Hepatocyte (in vitro differentiated cells): ENCODE data around the gene RBM14.

Experiments
- EZH2 ChIP-seq: fragments of 200-600 bp; sonication (generic); IDR thresholded peaks from 2 replicates; pipeline ENCODE4 v1.6.1; 2016; ENCODE audit warnings: antibody characterized with exemption, mild to moderate bottlenecking, borderline replicate concordance
- TF ChIP-seq, protein P1 (sequence below): fragments of 200-600 bp; sonication (generic); IDR thresholded peaks from 2 replicates; pipeline ENCODE4 v1.5.1; 2016; ENCODE audit warnings: antibody characterized with exemption, mild to moderate bottlenecking; ENCODE audit not compliant: poor library complexity

DNA sequence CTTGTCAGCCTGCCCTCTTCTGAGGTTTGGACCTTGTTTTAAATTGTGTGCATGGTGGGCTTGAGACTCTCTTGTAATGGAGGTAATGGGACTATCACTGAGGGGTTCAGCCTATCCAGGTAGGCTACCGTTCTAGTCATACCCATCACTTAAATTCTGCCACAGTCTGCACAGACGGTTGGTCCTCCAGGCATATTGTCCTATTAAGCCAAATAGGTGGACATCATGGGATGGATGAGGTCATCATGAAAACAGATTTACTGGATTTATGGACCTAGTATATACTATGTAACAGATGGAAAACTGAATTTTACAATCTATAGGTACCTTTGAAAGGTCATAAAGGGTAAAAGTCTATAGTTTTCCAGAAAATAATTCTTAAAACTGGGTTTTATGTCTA is 12.9 kb downstream of the RBM14 start:
- TF ChIP-seq, protein P1, sequence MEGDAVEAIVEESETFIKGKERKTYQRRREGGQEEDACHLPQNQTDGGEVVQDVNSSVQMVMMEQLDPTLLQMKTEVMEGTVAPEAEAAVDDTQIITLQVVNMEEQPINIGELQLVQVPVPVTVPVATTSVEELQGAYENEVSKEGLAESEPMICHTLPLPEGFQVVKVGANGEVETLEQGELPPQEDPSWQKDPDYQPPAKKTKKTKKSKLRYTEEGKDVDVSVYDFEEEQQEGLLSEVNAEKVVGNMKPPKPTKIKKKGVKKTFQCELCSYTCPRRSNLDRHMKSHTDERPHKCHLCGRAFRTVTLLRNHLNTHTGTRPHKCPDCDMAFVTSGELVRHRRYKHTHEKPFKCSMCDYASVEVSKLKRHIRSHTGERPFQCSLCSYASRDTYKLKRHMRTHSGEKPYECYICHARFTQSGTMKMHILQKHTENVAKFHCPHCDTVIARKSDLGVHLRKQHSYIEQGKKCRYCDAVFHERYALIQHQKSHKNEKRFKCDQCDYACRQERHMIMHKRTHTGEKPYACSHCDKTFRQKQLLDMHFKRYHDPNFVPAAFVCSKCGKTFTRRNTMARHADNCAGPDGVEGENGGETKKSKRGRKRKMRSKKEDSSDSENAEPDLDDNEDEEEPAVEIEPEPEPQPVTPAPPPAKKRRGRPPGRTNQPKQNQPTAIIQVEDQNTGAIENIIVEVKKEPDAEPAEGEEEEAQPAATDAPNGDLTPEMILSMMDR = no peak
- no peak for TF ChIP-seq EZH2
